K562 (cell line): ENCODE results near the gene FGF11. TPM values are rescaled to one million over a fixed set of nuclear protein-coding genes. Genes with fewer than 3 reads are reported as not detected.
A peak's percentile ranks its signal among the peaks of the same experiment; 100 is the strongest.

ENCODE experiments used
- ATF4 ChIP-seq: fragments of 450-650 bp; formaldehyde crosslinking; IDR thresholded peaks from 2 replicates; pipeline ENCODE4 v1.4.0; 2022; ENCODE audit warnings: mild to moderate bottlenecking, moderate library complexity
- BRF1 ChIP-seq: IDR thresholded peaks from 3 replicates; pipeline ENCODE4 v1.6.1; 2011; ENCODE audit warnings: borderline replicate concordance, mild to moderate bottlenecking; ENCODE audit not compliant: insufficient read length; ENCODE audit errors: extremely low read depth
- CREB5 ChIP-seq: fragments of 250-450 bp; sonication (Bioruptor Pico); IDR thresholded peaks from 2 replicates; pipeline ENCODE4 v1.5.0; 2020; ENCODE audit warnings: mild to moderate bottlenecking
- FOXK1 ChIP-seq: sonication (generic); formaldehyde crosslinking; IDR thresholded peaks from 2 replicates; pipeline ENCODE4 v1.8.0; 2022; ENCODE audit warnings: missing genetic modification reagents, mild to moderate bottlenecking, borderline replicate concordance
- HMG20B ChIP-seq: fragments of 250-450 bp; sonication (Bioruptor Pico); IDR thresholded peaks from 2 replicates; pipeline ENCODE4 v1.5.0; 2021; ENCODE audit warnings: mild to moderate bottlenecking
- HNRNPH1 ChIP-seq: fragments of 200-400 bp; formaldehyde crosslinking; optimal IDR thresholded peaks from 2 replicates; pipeline ENCODE3; 2017; ENCODE audit warnings: low read depth, mild to moderate bottlenecking, low read length, moderate library complexity
- IRF1 ChIP-seq: sonication (generic); formaldehyde crosslinking; IDR thresholded peaks from 2 replicates; pipeline ENCODE4 v1.8.0; 2022; ENCODE audit warnings: missing genetic modification reagents, mild to moderate bottlenecking, borderline replicate concordance
- L3MBTL2 ChIP-seq: fragments of 450-650 bp; IDR thresholded peaks from 2 replicates; pipeline ENCODE4 v1.6.1; 2016; ENCODE audit warnings: mild to moderate bottlenecking, moderate library complexity
- PKNOX1 ChIP-seq: fragments of 450-650 bp; IDR thresholded peaks from 2 replicates; pipeline ENCODE4 v1.6.1; 2016
- RCOR1 ChIP-seq, 2 experiments: IDR thresholded peaks; 2 replicates each; pipeline ENCODE4 v1.6.1; 2012; ENCODE audit warnings: low read depth in 2 of 2, low read length in 2 of 2, borderline replicate concordance in 1 of 2, improper control_type of control experiment in 1 of 2
- SMAD1 ChIP-seq: fragments of 150-350 bp; IDR thresholded peaks from 2 replicates; pipeline ENCODE4 v1.6.1; 2014; ENCODE audit warnings: low read length, low read depth; ENCODE audit not compliant: partially characterized antibody
- SMAD2 ChIP-seq: fragments of 150-350 bp; IDR thresholded peaks from 2 replicates; pipeline ENCODE4 v1.6.1; 2014; ENCODE audit warnings: low read depth, mild to moderate bottlenecking, low read length
- U2AF2 ChIP-seq: fragments of 200-400 bp; formaldehyde crosslinking; optimal IDR thresholded peaks from 2 replicates; pipeline ENCODE3; 2017; ENCODE audit warnings: low read depth, mild to moderate bottlenecking, low read length
- ZBTB17 ChIP-seq: fragments of 450-650 bp; formaldehyde crosslinking; IDR thresholded peaks from 2 replicates; pipeline ENCODE4 v1.4.0; 2020; ENCODE audit warnings: mild to moderate bottlenecking
- ZBTB43 ChIP-seq: sonication (generic); formaldehyde crosslinking; IDR thresholded peaks from 2 replicates; pipeline ENCODE4 v1.8.0; 2023; ENCODE audit warnings: mild to moderate bottlenecking, missing genetic modification reagents
- ZNF280B ChIP-seq: fragments of 250-450 bp; sonication (Bioruptor Pico); IDR thresholded peaks from 2 replicates; pipeline ENCODE4 v1.5.1; 2021; ENCODE audit warnings: mild to moderate bottlenecking
- ZNF398 ChIP-seq: fragments of 250-450 bp; sonication (Bioruptor Pico); IDR thresholded peaks from 2 replicates; pipeline ENCODE4 v1.8.0; 2021; ENCODE audit warnings: moderate library complexity, mild to moderate bottlenecking, inconsistent platforms
- ZNF431 ChIP-seq: sonication (generic); formaldehyde crosslinking; IDR thresholded peaks from 2 replicates; pipeline ENCODE4 v1.8.0; 2022; ENCODE audit warnings: mild to moderate bottlenecking, missing genetic modification reagents
- ZSCAN29 ChIP-seq: fragments of 450-650 bp; IDR thresholded peaks from 2 replicates; pipeline ENCODE4 v1.6.1; 2017
- polyA plus RNA-seq, 8 experiments: library from polyadenylated mRNA; depleted of rRNA in 4 of 8; stranded (reverse) in 5 of 8; unstranded in 3 of 8; fragments of >200 nt; fragmentation: Nextera tagmentation in 2 of 8; fragmentation: Illumina TruSeq in 1 of 8; extraction: Ambion mirVana in 2 of 8; extraction: Trizol in 1 of 8; gene quantifications; 2 replicates each; pipeline versions ENCODE4 v1.2.1 to v1.2.3, GENCODE V29; 2011 to 2014; ENCODE audit warnings: inconsistent platforms in 1 of 8, missing spikeins in 1 of 8
- total RNA-seq, 7 experiments: library from RNA; depleted of rRNA in 6 of 7; stranded (reverse); fragments of >200 nt in 6 of 7; fragmentation: Illumina TruSeq in 2 of 7; extraction: Trizol in 2 of 7; gene quantifications; 2 replicates each; pipeline versions ENCODE4 v1.2.1 to v1.2.3, GENCODE V29; 2011 to 2021; ENCODE audit warnings: low replicate concordance in 1 of 7

FGF11 gene
- total and polyA plus RNA-seq, 9 of the 15 experiments (the other 6 are each of a cell fraction or from before 2014, with no cell fraction given), result 1.2 to 7.5 (median 3.0) TPM

- TF ChIP-seq BRF1, result no peak
- no peak for TF ChIP-seq ZNF398 (CRISPR knock-in tag)
- no peak for TF ChIP-seq RCOR1 (IDR thresholded peaks at IDR 0.05; ENCODE audit: borderline replicate concordance in 1 of 2, low read depth in 2 of 2, low read length in 2 of 2)
- TF ChIP-seq ZBTB43 (CRISPR knock-in tag), result no peak
- no peak for TF ChIP-seq ZNF431 (CRISPR knock-in tag)
- TF ChIP-seq PKNOX1, result no peak
- TF ChIP-seq SMAD2, result no peak
- no peak for TF ChIP-seq U2AF2
- TF ChIP-seq CREB5, result no peak
- TF ChIP-seq HNRNPH1, result no peak
- no peak for TF ChIP-seq HMG20B
- TF ChIP-seq IRF1 (CRISPR knock-in tag), result no peak
- TF ChIP-seq FOXK1 (CRISPR knock-in tag), result no peak
- no peak for TF ChIP-seq SMAD1
- TF ChIP-seq ZSCAN29, result no peak
- TF ChIP-seq L3MBTL2, result peak; percentile 93
- TF ChIP-seq ZBTB17 (CRISPR knock-in tag), result no peak
- no peak for TF ChIP-seq ATF4 (CRISPR knock-in tag)
- TF ChIP-seq ZNF280B (CRISPR knock-in tag), result no peak
Observed at GRCh38 chr17:7394452-7395191, 44.7 kb upstream of the FGF11 start, which contains the start of gene PLSCR3 (continued).
